Liver (tissue), 3 donors: ENCODE measurements around the gene PIEZO1.

Experiments
- CTCF ChIP-seq: fragments of 150-350 bp; IDR thresholded peaks from 2 replicates; pipeline ENCODE4 v1.5.1; 2017; ENCODE audit warnings: improper control_type of control experiment, low read depth, low read length; ENCODE audit not compliant: missing input control
- FOXA2 ChIP-seq: IDR thresholded peaks from 2 replicates; pipeline ENCODE4 v1.6.1; 2016; ENCODE audit warnings: antibody characterized with exemption
- GABPA ChIP-seq, 2 donors: IDR thresholded peaks in 1 of 2; conservative IDR thresholded peaks in 1 of 2; 2 replicates each; pipeline ENCODE4 v1.6.1; 2016; ENCODE audit warnings: antibody characterized with exemption in 2 of 2, mild to moderate bottlenecking in 1 of 2, moderate library complexity in 1 of 2
- HNF4A ChIP-seq, 2 donors: conservative IDR thresholded peaks; 2 replicates each; pipeline ENCODE4 v1.6.1; 2016; ENCODE audit warnings: antibody characterized with exemption in 2 of 2, mild to moderate bottlenecking in 2 of 2
- JUND ChIP-seq, 2 donors: IDR thresholded peaks; 2 replicates each; pipeline ENCODE4 v1.6.1; 2016; ENCODE audit warnings: antibody characterized with exemption in 2 of 2
- REST ChIP-seq: IDR thresholded peaks from 2 replicates; pipeline ENCODE4 v1.6.1; 2016; ENCODE audit warnings: antibody characterized with exemption, mild to moderate bottlenecking
- TAF1 ChIP-seq: conservative IDR thresholded peaks from 2 replicates; pipeline ENCODE4 v1.6.1; 2016; ENCODE audit warnings: antibody characterized with exemption, mild to moderate bottlenecking
- YY1 ChIP-seq: IDR thresholded peaks from 2 replicates; pipeline ENCODE4 v1.6.1; 2016; ENCODE audit warnings: antibody characterized with exemption, mild to moderate bottlenecking
- ZBTB33 ChIP-seq: IDR thresholded peaks from 2 replicates; pipeline ENCODE4 v1.6.1; 2016; ENCODE audit warnings: antibody characterized with exemption
- TF ChIP-seq, protein P1 (sequence below): IDR thresholded peaks from 2 replicates; pipeline ENCODE4 v1.6.1; 2016; ENCODE audit warnings: antibody characterized with exemption
- donor health status: healthy.
- donor health status: healthy.

DNA sequence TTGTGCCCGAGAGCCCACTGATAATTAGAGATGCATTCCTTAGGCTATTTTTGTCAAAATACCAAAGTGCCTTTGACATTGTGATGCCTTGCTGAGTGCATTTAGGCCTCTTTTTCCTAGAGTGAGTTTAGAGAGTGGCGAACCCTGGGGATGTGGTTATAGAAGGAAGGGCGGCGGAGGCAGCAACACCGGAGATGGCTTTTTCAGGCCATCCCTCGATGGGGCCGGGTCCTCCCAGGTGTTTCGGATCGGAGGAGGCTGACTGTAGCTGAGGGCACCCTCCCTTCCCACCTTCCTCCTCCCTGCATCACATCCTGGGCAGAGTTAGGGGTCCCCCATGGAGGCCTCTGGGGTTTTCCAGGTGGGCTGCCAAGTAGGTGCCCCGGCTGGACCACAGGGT lies 92.2 kb downstream of the PIEZO1 start:
- no peak for TF ChIP-seq CTCF
- TF ChIP-seq GABPA (IDR thresholded peaks at IDR 0.05 in 1 of 2, conservative IDR thresholded peaks at IDR 0.05 in 1 of 2) = no peak
- TF ChIP-seq JUND (IDR thresholded peaks at IDR 0.05) = no peak
- TF ChIP-seq FOXA2 = no peak
- no peak for TF ChIP-seq REST
- no peak for TF ChIP-seq HNF4A (conservative IDR thresholded peaks at IDR 0.05)
- no peak for TF ChIP-seq TAF1
- TF ChIP-seq ZBTB33 = no peak
- TF ChIP-seq YY1 = no peak
- TF ChIP-seq, protein P1, sequence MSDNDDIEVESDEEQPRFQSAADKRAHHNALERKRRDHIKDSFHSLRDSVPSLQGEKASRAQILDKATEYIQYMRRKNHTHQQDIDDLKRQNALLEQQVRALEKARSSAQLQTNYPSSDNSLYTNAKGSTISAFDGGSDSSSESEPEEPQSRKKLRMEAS = no peak
